ENCODE results near the gene MAT2A. TPM values are rescaled to one million over a fixed set of nuclear protein-coding genes. Genes with fewer than 3 reads are reported as not detected.

MAT2A gene
- total and polyA plus RNA-seq, 9 of the 15 experiments (the other 6 are each of a cell fraction or from before 2014, with no cell fraction given) = 130 to 1,027 (median 240) TPM

DNA sequence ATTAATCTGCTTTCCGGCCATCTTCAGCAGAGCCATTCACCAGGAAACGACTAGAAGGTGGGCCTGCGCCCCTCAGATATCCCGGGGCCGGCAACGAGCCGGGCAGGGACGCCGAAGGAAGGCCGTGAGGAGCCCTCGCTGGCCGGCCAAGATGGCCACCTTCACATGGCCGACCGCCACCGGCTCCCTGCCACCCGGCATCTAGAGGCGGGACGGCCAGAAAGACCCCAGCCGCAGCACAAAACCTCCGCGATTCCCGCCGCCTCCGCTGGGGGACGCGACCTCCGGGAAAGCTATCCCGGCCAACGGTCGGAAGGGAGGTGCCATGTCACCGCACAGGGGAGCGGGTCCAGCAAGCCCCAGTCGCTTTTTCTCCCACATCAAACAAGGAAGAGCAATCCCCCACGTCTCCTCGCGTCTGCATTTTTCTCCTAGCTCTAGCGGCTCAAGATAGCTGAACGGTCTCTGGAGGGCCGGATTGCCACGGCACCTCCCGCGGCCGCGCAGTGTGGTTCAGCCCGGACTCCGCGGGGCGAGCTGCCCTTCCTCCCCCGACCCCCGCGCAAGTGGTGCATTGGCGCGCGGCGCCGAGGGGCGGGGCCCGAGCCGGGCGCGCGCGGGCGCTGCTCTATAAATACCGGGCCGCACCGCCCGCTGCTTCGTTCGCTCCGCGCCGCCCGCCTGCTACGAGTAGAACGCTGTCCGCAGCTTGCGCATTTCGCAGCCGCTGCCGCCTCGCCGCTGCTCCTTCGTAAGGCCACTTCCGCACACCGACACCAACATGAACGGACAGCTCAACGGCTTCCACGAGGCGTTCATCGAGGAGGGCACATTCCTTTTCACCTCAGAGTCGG lies at the start of gene MAT2A (continued):
- TF ChIP-seq, protein P1, sequence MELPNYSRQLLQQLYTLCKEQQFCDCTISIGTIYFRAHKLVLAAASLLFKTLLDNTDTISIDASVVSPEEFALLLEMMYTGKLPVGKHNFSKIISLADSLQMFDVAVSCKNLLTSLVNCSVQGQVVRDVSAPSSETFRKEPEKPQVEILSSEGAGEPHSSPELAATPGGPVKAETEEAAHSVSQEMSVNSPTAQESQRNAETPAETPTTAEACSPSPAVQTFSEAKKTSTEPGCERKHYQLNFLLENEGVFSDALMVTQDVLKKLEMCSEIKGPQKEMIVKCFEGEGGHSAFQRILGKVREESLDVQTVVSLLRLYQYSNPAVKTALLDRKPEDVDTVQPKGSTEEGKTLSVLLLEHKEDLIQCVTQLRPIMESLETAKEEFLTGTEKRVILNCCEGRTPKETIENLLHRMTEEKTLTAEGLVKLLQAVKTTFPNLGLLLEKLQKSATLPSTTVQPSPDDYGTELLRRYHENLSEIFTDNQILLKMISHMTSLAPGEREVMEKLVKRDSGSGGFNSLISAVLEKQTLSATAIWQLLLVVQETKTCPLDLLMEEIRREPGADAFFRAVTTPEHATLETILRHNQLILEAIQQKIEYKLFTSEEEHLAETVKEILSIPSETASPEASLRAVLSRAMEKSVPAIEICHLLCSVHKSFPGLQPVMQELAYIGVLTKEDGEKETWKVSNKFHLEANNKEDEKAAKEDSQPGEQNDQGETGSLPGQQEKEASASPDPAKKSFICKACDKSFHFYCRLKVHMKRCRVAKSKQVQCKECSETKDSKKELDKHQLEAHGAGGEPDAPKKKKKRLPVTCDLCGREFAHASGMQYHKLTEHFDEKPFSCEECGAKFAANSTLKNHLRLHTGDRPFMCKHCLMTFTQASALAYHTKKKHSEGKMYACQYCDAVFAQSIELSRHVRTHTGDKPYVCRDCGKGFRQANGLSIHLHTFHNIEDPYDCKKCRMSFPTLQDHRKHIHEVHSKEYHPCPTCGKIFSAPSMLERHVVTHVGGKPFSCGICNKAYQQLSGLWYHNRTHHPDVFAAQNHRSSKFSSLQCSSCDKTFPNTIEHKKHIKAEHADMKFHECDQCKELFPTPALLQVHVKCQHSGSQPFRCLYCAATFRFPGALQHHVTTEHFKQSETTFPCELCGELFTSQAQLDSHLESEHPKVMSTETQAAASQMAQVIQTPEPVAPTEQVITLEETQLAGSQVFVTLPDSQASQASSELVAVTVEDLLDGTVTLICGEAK (IDR thresholded peaks at IDR 0.05) = peak; percentile 32; the same call in 1 of the 2 replicates
- TF ChIP-seq, protein P1 (CRISPR knock-in tag; IDR thresholded peaks at IDR 0.05) = no peak
- TF ChIP-seq, protein P2, sequence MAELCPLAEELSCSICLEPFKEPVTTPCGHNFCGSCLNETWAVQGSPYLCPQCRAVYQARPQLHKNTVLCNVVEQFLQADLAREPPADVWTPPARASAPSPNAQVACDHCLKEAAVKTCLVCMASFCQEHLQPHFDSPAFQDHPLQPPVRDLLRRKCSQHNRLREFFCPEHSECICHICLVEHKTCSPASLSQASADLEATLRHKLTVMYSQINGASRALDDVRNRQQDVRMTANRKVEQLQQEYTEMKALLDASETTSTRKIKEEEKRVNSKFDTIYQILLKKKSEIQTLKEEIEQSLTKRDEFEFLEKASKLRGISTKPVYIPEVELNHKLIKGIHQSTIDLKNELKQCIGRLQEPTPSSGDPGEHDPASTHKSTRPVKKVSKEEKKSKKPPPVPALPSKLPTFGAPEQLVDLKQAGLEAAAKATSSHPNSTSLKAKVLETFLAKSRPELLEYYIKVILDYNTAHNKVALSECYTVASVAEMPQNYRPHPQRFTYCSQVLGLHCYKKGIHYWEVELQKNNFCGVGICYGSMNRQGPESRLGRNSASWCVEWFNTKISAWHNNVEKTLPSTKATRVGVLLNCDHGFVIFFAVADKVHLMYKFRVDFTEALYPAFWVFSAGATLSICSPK (IDR thresholded peaks at IDR 0.05; ENCODE audit: borderline replicate concordance) = peak; percentile 92
- no peak for TF ChIP-seq PTRF (tag; IDR thresholded peaks at IDR 0.05)
- TF ChIP-seq, protein P3, sequence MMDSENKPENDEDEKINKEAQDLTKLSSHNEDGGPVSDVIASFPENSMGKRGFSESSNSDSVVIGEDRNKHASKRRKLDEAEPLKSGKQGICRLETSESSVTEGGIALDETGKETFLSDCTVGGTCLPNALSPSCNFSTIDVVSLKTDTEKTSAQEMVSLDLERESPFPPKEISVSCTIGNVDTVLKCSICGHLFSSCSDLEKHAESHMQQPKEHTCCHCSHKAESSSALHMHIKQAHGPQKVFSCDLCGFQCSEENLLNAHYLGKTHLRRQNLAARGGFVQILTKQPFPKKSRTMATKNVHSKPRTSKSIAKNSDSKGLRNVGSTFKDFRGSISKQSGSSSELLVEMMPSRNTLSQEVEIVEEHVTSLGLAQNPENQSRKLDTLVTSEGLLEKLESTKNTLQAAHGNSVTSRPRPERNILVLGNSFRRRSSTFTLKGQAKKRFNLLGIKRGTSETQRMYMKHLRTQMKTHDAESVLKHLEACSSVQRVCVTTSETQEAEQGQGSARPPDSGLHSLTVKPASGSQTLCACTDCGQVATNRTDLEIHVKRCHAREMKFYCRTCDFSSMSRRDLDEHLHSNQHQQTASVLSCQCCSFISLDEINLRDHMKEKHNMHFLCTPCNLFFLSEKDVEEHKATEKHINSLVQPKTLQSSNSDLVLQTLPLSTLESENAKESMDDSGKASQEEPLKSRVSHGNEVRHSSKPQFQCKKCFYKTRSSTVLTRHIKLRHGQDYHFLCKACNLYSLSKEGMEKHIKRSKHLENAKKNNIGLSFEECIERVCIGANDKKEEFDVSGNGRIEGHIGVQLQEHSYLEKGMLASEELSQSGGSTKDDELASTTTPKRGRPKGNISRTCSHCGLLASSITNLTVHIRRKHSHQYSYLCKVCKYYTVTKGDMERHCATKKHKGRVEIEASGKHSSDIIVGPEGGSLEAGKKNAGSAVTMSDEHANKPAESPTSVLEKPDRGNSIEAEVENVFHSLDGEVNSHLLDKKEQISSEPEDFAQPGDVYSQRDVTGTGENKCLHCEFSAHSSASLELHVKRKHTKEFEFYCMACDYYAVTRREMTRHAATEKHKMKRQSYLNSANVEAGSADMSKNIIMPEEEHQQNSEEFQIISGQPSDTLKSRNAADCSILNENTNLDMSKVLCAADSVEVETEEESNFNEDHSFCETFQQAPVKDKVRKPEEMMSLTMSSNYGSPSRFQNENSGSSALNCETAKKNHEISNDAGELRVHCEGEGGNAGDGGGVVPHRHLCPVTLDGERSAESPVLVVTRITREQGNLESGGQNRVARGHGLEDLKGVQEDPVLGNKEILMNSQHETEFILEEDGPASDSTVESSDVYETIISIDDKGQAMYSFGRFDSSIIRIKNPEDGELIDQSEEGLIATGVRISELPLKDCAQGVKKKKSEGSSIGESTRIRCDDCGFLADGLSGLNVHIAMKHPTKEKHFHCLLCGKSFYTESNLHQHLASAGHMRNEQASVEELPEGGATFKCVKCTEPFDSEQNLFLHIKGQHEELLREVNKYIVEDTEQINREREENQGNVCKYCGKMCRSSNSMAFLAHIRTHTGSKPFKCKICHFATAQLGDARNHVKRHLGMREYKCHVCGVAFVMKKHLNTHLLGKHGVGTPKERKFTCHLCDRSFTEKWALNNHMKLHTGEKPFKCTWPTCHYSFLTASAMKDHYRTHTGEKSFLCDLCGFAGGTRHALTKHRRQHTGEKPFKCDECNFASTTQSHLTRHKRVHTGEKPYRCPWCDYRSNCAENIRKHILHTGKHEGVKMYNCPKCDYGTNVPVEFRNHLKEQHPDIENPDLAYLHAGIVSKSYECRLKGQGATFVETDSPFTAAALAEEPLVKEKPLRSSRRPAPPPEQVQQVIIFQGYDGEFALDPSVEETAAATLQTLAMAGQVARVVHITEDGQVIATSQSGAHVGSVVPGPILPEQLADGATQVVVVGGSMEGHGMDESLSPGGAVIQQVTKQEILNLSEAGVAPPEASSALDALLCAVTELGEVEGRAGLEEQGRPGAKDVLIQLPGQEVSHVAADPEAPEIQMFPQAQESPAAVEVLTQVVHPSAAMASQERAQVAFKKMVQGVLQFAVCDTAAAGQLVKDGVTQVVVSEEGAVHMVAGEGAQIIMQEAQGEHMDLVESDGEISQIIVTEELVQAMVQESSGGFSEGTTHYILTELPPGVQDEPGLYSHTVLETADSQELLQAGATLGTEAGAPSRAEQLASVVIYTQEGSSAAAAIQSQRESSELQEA (IDR thresholded peaks at IDR 0.05; ENCODE audit: low read depth) = no peak
- TF ChIP-seq ZNF586 (CRISPR knock-in tag; conservative IDR thresholded peaks at IDR 0.05) = no peak
- TF ChIP-seq PTBP1 (IDR thresholded peaks at IDR 0.05; ENCODE audit: low read depth, low read length) = no peak; the same call in 1 of the 2 replicates

All from K562 (cell line).